ENCODE results near the gene C14orf180.

The C14orf180 gene
- 0 reads per million in 4 donors for total RNA-seq

- DNase-seq = no peak
Measured at GRCh38 chr14:104579507-104579906, at the start of gene C14orf180. C14orf180 (plus strand) TSS chr14:104579764; CDS start chr14:104586431, 6,667 bp downstream.

- DNase-seq = no peak
Measured at GRCh38 chr14:104530646-104531045, 48.9 kb upstream of the C14orf180 start.

GRCh38 chr14:104531421-104532190 is 48.0 kb upstream of the C14orf180 start:
- DNase-seq = no peak

- DNase-seq = no peak
Measured at GRCh38 chr14:104532191-104532555, 47.4 kb upstream of the C14orf180 start.

GRCh38 chr14:104534036-104534435 is 45.5 kb upstream of the C14orf180 start:
- no peak for DNase-seq

GRCh38 chr14:104536942-104537612 is 42.5 kb upstream of the C14orf180 start:
- no peak for DNase-seq

- no peak for DNase-seq
Measured at GRCh38 chr14:104537613-104537988, 42.0 kb upstream of the C14orf180 start.

GRCh38 chr14:104541905-104542465 is 37.6 kb upstream of the C14orf180 start:
- DNase-seq = no peak

GRCh38 chr14:104542871-104543830 is 36.4 kb upstream of the C14orf180 start:
- no peak for DNase-seq

- DNase-seq = no peak
Measured at GRCh38 chr14:104544362-104544961, 35.1 kb upstream of the C14orf180 start.

GRCh38 chr14:104545151-104545941 is 34.2 kb upstream of the C14orf180 start:
- no peak for DNase-seq

GRCh38 chr14:104545942-104546501 is 33.5 kb upstream of the C14orf180 start:
- DNase-seq = no peak

- no peak for DNase-seq
Measured at GRCh38 chr14:104546591-104547309, 32.8 kb upstream of the C14orf180 start.

GRCh38 chr14:104547310-104547997 is 32.1 kb upstream of the C14orf180 start:
- DNase-seq = no peak

- DNase-seq = no peak
Measured at GRCh38 chr14:104547998-104548700, 31.4 kb upstream of the C14orf180 start.

GRCh38 chr14:104548802-104549535 is 30.6 kb upstream of the C14orf180 start:
- DNase-seq = no peak

GRCh38 chr14:104549536-104550339 is 29.8 kb upstream of the C14orf180 start:
- no peak for DNase-seq

Measured in T-helper 1 cell (primary cell).